Activated T-helper 9 cell treated with anti-CD3 and anti-CD28 coated beads, Interleukin-2, amount 50 U/mL, for 16 hours (primary cell): ENCODE measurements around the gene TMEM184C.

ENCODE experiments used
- DNase-seq: peaks from one replicate; pipeline ENCODE4 v3.0.0-alpha.2; 2020; ENCODE audit warnings: low read depth

TMEM184C gene

GRCh38 chr4:147658501-147658900 is 41.3 kb downstream of the TMEM184C start:
- no peak for DNase-seq

GRCh38 chr4:147674073-147674472 is 56.9 kb downstream of the TMEM184C start:
- DNase-seq, result no peak

DNA sequence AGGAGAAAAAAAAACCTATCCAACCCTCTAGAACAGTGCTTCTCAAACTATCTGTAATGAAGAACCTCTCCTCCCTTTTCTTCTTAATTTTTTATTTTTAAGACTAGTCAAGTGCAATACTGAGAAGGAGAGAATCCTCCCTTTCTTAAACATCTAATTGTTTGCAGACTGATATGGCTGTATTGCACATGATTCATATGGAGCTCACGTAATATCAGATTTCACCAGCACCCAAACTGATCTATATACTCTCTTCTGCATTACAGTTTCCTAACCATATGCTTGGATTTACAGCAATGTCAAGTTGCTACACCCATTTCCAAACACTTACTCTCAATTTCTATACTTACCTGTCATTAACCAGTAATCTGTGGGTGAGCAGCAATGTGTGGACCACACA is 57.3 kb downstream of the TMEM184C start:
- no peak for DNase-seq

DNA sequence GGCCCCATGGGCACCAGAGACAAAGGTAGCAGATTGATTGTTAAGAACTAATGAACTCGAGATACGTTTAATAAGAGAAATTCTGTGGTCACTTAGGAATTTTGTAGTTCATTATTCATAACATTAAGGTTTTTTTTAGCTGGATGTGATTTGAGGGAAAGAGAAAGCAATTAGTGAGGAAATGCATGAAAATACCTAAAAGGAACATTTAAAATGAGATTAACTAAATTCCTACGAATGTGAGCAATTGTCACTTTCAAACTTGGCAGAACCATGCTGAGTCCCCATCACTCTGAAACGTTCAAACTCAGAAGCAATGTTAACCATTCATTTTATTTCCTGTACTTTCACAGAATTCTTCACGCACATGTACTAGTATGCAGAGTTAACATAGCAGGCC is 60.9 kb downstream of the TMEM184C start:
- no peak for DNase-seq

GRCh38 chr4:147678796-147679549 is 61.8 kb downstream of the TMEM184C start:
- no peak for DNase-seq

GRCh38 chr4:147682755-147683154 is 65.6 kb downstream of the TMEM184C start:
- DNase-seq, result no peak

DNA sequence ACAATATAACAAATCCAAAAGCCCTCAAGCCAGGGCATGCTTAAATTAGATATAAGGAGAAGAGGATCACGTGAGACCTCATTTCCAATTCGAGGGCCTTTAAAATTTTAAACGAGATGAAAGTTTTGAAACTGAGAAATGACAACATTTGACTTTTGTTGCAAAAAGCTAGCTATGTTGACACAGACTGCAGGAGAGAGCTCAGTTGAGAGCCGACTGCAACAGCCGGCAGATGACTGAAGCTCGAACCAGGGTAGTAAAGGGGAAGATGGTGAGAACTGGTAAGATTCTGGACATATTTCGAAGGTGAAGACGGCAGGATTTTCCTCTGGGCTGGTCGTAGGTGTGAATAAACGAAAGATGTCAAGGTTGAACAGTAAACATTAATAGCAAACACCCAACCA is 66.0 kb downstream of the TMEM184C start:
- no peak for DNase-seq

DNA sequence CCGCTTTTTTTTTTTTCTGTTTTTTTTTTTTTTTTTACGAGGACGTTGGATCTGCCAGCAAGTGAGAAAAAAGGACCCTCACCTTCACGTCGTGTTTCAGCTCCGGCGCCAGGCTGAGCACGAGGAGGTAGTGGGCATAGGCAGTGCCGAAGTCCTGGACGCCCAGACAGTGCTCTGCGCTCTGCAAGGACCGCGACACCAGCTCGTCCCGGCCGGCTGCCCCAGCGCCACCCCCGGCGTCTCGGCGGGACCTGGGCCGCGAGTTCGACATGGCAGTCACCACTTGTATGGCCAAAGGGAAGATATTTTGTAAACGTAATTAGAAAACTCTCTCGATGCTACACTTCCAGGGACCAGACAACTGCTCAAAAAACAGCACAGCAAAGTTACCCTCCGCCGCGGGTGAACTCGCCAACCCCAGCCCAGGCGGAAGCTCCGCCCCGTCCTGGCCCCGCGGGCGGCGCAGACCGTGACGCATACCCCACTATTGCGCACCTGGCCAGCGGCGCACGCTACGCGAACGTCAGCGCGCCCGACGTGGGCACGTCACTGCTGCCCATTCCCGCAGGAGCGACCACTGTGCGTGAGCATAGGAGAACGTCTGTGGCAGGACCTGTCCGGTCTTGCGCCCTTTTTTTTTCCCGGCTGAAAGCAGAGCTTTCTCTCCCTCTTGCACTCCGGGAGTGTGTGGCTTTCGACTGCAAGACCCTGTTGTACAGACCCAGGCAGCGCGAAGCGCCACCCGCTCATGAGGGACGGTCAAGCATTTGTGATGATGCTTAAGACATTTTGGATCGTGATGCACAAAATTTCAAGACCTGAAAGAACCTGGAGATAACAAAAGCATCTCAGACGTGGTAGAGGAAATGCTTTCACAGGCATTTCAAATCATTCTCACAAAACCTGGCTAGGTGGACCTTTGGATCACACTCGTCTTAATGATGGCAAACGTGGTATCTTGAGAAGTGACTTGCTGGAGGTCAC is 66.8 kb downstream of the TMEM184C start, which contains the start of gene PRMT9:
TSS of gene PRMT9 (minus strand) at position 447 of the 984 bp plus-strand sequence. CDS start at position 271, 176 bp downstream.
- DNase-seq, result peak; percentile 79

GRCh38 chr4:147689067-147689466 is 71.9 kb downstream of the TMEM184C start:
- no peak for DNase-seq

DNA sequence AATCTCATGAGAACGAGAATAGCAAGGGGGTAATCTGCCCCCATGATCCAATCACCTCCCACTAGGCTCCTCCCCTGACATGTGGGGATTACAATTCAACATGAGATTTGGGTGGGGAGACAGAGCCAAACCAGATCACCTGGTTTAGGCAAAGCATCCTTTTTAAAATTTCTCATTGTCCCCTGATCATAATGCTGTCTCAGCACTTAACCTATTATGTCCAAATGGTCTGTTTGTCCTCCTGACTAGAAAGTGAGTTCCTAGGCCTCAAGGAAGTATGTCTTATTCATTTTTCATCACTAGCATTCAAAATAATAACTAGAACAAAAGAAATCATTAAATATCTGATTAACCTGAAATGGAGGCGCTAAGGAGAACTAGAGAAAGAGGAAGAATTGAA is 74.6 kb downstream of the TMEM184C start:
- DNase-seq, result no peak

GRCh38 chr4:147693218-147693617 is 76.0 kb downstream of the TMEM184C start:
- DNase-seq, result no peak

DNA sequence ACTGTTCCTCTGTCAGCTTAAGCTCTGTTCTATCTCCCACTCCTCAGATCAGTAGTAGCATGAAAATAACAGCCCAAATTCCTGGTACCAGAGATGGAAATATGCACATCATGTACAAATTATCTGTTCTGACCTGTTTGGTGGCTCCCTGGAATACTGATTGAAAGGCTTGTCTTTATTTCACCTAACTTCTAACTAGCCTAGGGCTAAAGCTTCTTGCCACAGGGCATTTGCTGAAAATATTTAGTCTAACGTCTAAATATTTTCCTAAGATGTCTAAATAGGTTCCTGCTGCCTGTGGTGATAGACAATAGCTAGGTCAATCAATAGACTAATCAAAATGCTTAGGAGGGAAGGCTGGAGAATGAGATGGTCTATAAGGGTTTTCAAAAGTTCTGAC is 79.7 kb downstream of the TMEM184C start:
- no peak for DNase-seq

DNA sequence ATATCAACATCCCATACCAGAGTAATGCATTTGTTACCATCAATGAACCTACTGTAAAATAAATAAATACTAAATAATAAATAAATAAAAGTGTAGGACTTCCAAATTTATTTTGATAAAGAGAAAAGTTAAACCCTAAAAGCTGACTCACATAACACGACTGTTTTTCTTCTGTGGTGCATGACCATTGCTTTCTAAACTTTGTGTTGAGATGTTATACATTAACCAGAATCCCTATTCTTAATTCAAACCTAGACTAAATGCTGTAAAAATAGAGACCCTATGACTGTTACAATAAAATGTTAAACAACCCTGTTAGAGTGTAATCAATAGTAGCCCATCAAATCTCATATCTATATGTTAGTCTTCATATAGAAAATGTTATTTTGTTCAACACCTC is 87.6 kb downstream of the TMEM184C start:
- no peak for DNase-seq

DNA sequence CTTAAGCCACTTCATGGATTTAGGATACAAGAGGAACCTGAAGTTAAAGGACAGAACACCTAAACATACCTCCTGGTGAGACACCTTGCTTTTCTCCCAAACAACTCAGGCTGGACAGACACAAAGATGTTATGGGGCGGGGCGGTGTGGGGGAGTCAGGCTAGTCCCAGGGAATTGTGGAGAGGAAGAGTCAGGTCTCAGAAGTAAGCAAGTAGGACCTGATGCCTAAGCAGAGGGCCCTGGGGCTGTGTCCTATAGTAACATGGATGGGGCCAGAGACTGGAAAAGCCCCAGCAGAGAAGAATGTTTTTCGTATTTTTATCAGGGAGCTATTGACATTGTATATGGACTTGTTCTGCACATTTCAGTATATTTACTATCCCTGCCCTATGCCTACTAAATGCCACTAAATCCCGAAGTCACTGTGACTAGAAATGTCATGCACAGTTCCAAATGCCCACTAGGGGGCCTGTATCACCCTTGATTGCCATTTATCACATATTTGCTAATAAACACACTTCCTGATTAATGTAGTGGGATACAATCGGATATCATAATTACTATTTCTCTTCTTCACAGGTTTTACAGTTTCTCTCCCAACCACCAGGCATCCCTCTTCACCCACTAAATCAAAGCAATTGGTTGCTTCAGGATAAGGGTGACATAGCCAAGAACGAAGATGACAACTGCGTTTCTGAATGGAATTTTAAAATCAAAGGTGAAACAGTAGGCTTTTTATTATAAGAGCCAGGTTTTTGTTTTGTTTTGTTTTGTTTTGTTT is 90.9 kb downstream of the TMEM184C start:
- DNase-seq, result peak; percentile 27

DNA sequence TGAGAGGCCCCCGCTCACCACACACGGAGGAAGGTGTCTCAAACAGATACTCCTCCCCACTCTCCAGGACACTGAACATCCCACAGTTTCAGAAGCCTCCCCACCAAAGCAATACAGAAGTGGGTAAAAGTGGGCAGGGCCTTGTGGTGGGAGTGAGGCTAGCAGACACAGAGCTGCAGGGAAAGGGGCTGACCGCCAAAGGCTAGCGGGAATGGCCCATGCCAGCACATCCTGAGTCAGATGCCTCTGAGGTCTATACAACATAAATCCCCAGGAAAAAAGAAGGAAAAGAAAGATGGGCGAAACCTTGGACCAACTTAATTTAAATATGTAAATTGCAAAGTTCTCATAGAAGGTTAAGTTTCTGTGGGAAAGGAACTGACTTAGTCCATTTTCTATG is 92.8 kb downstream of the TMEM184C start:
- no peak for DNase-seq

GRCh38 chr4:147714575-147715401 is 97.6 kb downstream of the TMEM184C start:
- no peak for DNase-seq

GRCh38 chr4:147717878-147718277 is 100.7 kb downstream of the TMEM184C start:
- DNase-seq, result no peak
